GM12878 (cell line): ENCODE measurements around the gene FZR1. TPM values are rescaled to one million over a fixed set of nuclear protein-coding genes. Genes with fewer than 3 reads are reported as not detected.

Experiments
- ATAC-seq: fragments of 200-7000 bp; cut with Tn5 transposase; 3 replicates; pipeline ENCODE4 v1.9.1; 2020; ENCODE audit warnings: mild to moderate bottlenecking, moderate library complexity
- BruUV-seq: library from RNA; stranded (reverse); fragments of 400-500 nt; replicated peaks from 2 replicates; lab custom pipeline; 2021; lab: Mats Ljungman, UMichigan
- CTCF ChIA-PET: fragments of 300-600 bp; sonication (Branson Sonifier 250); formaldehyde crosslinking; extraction: SDS; loops from one replicate; lab custom pipeline; 2021; ENCODE audit warnings: inconsistent platforms; lab: Yijun Ruan, JAX
- POLR2A ChIA-PET: fragments of 350-600 bp; formaldehyde crosslinking; extraction: SDS; loops from one replicate; lab custom pipeline; 2021; ENCODE audit warnings: inconsistent platforms; lab: Charles Lee
- RAD21 ChIA-PET: fragments of 300-600 bp; sonication (Branson Sonifier 250); formaldehyde crosslinking; loops from one replicate; lab custom pipeline; 2023; ENCODE audit warnings: antibody characterized with exemption; ENCODE audit not compliant: unreplicated experiment; lab: Charles Lee
- SMC1A ChIA-PET: fragments of 300-600 bp; sonication (Branson Sonifier 250); formaldehyde crosslinking; loops from one replicate; lab custom pipeline; 2023; ENCODE audit not compliant: unreplicated experiment, uncharacterized antibody; lab: Charles Lee
- DNase-seq: peaks from one replicate; pipeline ENCODE4 v3.0.0-alpha.2; 2011; ENCODE audit warnings: low read depth, low spot score
- FAIRE-seq: peaks from 3 replicates; lab custom pipeline; 2011; peaks lifted over from hg19 to GRCh38; lab: Jason Lieb, UNC
- H2AFZ ChIP-seq: 2 replicates; pipeline ENCODE4 v1.6.0; 2011; ENCODE audit warnings: low read depth, low read length, control low read depth; ENCODE audit not compliant: control insufficient read depth
- H3K27ac ChIP-seq: 2 replicates; pipeline ENCODE4 v1.5.1; 2011; ENCODE audit warnings: control low read depth; ENCODE audit not compliant: control insufficient read depth, insufficient read depth
- H3K27me3 ChIP-seq, 2 experiments: replicated peaks in 1 of 2; 2 replicates each; pipeline versions ENCODE4 v1.6.0 to v1.6.1; 2011; ENCODE audit warnings: low read length in 1 of 2; ENCODE audit not compliant: control insufficient read depth in 2 of 2, insufficient read depth in 2 of 2
- H3K36me3 ChIP-seq, 2 experiments: 2 replicates each; pipeline ENCODE4 v1.5.1; 2011; ENCODE audit warnings: low read length in 1 of 2; ENCODE audit not compliant: control insufficient read depth in 2 of 2, insufficient read depth in 2 of 2
- H3K4me1 ChIP-seq: 2 replicates; pipeline ENCODE4 v1.6.1; 2011; ENCODE audit warnings: mild to moderate bottlenecking, low read length, moderate library complexity, mixed read lengths; ENCODE audit not compliant: control insufficient read depth, insufficient read depth
- H3K4me2 ChIP-seq: 2 replicates; pipeline ENCODE4 v1.6.0; 2011; ENCODE audit warnings: control low read depth; ENCODE audit not compliant: control insufficient read depth, insufficient read depth
- H3K4me3 ChIP-seq: fragments of 200-600 bp; sonication (generic); 2 replicates; pipeline ENCODE4 v1.5.1; 2016
- H3K79me2 ChIP-seq: 2 replicates; pipeline ENCODE4 v1.6.0; 2011; ENCODE audit warnings: low read length; ENCODE audit not compliant: control insufficient read depth, insufficient read depth
- H3K9ac ChIP-seq: 2 replicates; pipeline ENCODE4 v1.8.0; 2011; ENCODE audit warnings: low read length, control low read depth, mixed read lengths; ENCODE audit not compliant: control insufficient read depth, insufficient read depth
- H3K9me3 ChIP-seq: replicated peaks from 3 replicates; pipeline ENCODE4 v1.5.1; 2011; ENCODE audit warnings: mild to moderate bottlenecking, low read length; ENCODE audit not compliant: control insufficient read depth, insufficient read depth
- H4K20me1 ChIP-seq: 2 replicates; pipeline ENCODE4 v1.6.0; 2011; ENCODE audit not compliant: control insufficient read depth, insufficient read depth
- ATF7 ChIP-seq: fragments of 450-650 bp; IDR thresholded peaks from 2 replicates; pipeline ENCODE4 v1.6.1; 2016; ENCODE audit warnings: low read depth, mild to moderate bottlenecking
- BACH1 ChIP-seq: fragments of 450-650 bp; IDR thresholded peaks from 2 replicates; pipeline ENCODE4 v1.6.1; 2017; ENCODE audit warnings: mild to moderate bottlenecking, borderline replicate concordance
- CBFB ChIP-seq: IDR thresholded peaks from 2 replicates; pipeline ENCODE4 v1.6.1; 2016; ENCODE audit warnings: antibody characterized with exemption, low read depth
- CBX3 ChIP-seq: fragments of 200-600 bp; sonication (generic); IDR thresholded peaks from 2 replicates; pipeline ENCODE4 v1.6.1; 2016; ENCODE audit warnings: low read depth, borderline replicate concordance
- ETV6 ChIP-seq, 2 experiments: fragments of 450-650 bp in 1 of 2; IDR thresholded peaks in 1 of 2; conservative IDR thresholded peaks in 1 of 2; 2 replicates each; pipeline ENCODE4 v1.6.1; 2014; ENCODE audit warnings: antibody characterized with exemption in 1 of 2, borderline replicate concordance in 1 of 2, low read depth in 1 of 2, mild to moderate bottlenecking in 1 of 2, moderate library complexity in 1 of 2
- GABPA ChIP-seq: IDR thresholded peaks from 2 replicates; pipeline ENCODE4 v1.6.1; 2014; ENCODE audit warnings: antibody characterized with exemption, low read depth, mild to moderate bottlenecking, inconsistent platforms
- GATAD2B ChIP-seq: fragments of 450-650 bp; conservative IDR thresholded peaks from 2 replicates; pipeline ENCODE4 v1.6.1; 2017; ENCODE audit warnings: low read depth, mild to moderate bottlenecking, moderate library complexity
- MTA3 ChIP-seq: IDR thresholded peaks from 2 replicates; pipeline ENCODE4 v1.6.1; 2012; ENCODE audit warnings: low read length, inconsistent platforms, borderline replicate concordance
- NR2F1 ChIP-seq: fragments of 450-650 bp; conservative IDR thresholded peaks from 2 replicates; pipeline ENCODE4 v1.6.1; 2017; ENCODE audit warnings: mild to moderate bottlenecking
- REST ChIP-seq: IDR thresholded peaks from 2 replicates; pipeline ENCODE4 v1.6.1; 2012; ENCODE audit warnings: mild to moderate bottlenecking, low read depth, low read length
- TAF1 ChIP-seq: IDR thresholded peaks from 2 replicates; pipeline ENCODE4 v1.6.1; 2011; ENCODE audit warnings: mild to moderate bottlenecking, low read depth, low read length, borderline replicate concordance
- WGBS: methylation state at CpG from one replicate; pipeline ENCODE4 v1.1.6; 2016; ENCODE audit warnings: low lambda C conversion rate; ENCODE audit not compliant: insufficient replicate concordance, insufficient coverage; ENCODE audit errors: missing lambda C conversion rate; 5-methylcytosine and 5-hydroxymethylcytosine counted together
- in situ Hi-C: fragments of 300-500 bp; cut with MboI; formaldehyde crosslinking; loops from 9 replicates; pipeline ENCODE4 v1.14.3; 2018; ENCODE audit warnings: mixed read lengths
- intact Hi-C: fragments of 100-400 bp; cut with micrococcal nuclease; formaldehyde crosslinking; loops from one replicate; pipeline ENCODE4 v1.14.2; 2022; ENCODE audit not compliant: unreplicated experiment
- polyA plus RNA-seq, 11 experiments: library from polyadenylated mRNA; depleted of rRNA in 4 of 11; unstranded in 6 of 11; stranded (reverse) in 5 of 11; fragments of >200 nt; fragmentation: Nextera tagmentation in 4 of 11; fragmentation: Illumina TruSeq in 1 of 11; extraction: Ambion mirVana in 4 of 11; extraction: Trizol in 1 of 11; gene quantifications; 1 replicate in 1 of 11; 2 replicates in 10 of 11; pipeline versions ENCODE4 v1.2.1 to v1.2.3, GENCODE V29; 2011 to 2016; ENCODE audit warnings: inconsistent platforms in 2 of 11, missing spikeins in 2 of 11, low read depth in 1 of 11
- total RNA-seq, 4 experiments: library from RNA; depleted of rRNA in 3 of 4; stranded (reverse); fragments of >200 nt in 3 of 4; fragmentation: Illumina TruSeq in 1 of 4; extraction: Trizol in 1 of 4; gene quantifications; 2 replicates each; pipeline versions ENCODE4 v1.2.1 to v1.2.3, GENCODE V29; 2013 to 2021
- TF ChIP-seq, protein P1 (sequence below): fragments of 450-650 bp; IDR thresholded peaks from 2 replicates; pipeline ENCODE4 v1.6.1; 2017; ENCODE audit warnings: antibody characterized with exemption, mild to moderate bottlenecking, moderate library complexity

The FZR1 gene
- total and polyA plus RNA-seq, 10 of the 15 experiments (the other 5 are each of a cell fraction or from before 2014, with no cell fraction given): 0.11 to 44.2 (median 29.3) TPM

GRCh38 chr19:3477951-3478350 lies 28.2 kb upstream of the FZR1 start (continued):
- TF ChIP-seq REST (no peak), BACH1 (no peak), NR2F1 (no peak), ETV6 (conservative IDR thresholded peaks at IDR 0.05 in 1 of 2, IDR thresholded peaks at IDR 0.05 in 1 of 2; ENCODE audit: borderline replicate concordance in 1 of 2, low read depth in 1 of 2) (no peak), CBFB (no peak), MTA3 (no peak)

DNA sequence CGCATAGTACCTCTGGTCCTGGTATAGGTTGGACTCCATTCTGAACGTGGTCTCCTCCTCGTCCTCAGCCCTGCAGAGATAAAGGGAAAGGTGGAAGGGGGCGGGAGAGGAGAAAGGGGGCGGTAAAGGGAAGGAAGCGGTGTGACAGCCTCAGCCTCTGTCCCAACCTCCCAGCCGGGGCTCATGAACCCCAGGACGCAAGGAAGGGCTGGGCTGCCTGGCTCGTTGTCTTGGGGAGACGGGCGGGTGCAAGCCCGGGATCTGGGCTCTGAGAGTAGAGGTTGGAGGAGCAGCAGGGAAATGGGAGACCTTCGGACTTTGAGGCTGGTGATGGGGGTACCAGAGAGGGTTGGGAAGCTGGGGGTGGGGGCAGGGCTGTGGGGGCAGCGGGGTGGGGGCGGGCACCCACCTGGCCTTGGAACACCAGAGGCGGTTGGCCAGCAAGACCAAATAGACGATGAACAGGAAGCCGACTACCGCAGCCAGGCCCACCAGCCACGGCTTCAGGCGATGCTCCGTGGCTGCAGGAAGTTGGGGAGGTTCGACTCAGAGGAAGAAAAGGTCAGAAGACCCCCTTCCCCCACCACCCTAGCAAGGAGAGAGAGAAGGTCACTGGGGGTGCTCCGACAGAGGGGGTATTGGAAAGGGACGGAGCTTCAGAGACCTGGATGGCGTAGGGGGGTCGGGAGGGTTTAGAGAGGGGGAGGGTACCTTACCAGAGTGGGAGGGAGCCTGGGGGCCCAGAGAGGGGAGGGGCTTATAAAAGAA lies 27.5 kb upstream of the FZR1 start:
- Histone ChIP-seq H3K4me1 (no peaks in the 10 kb centered on the region), H3K9ac (no peak overlapping the region), H3K9me3 (no peaks in the 10 kb centered on the region; the same call in 2 of the 3 replicates), H3K27me3 (peaks cover 0 to 2% of the 10 kb centered on the region in 2 experiments; a peak in 3 of 4 replicates), H3K4me2 (no peak overlapping the region), H3K79me2 (no peaks in the 10 kb centered on the region), H3K4me3 (no peak overlapping the region), H3K27ac (no peak overlapping the region), H4K20me1 (no peaks in the 10 kb centered on the region), H2AFZ (no peak overlapping the region), H3K36me3 (no peaks in the 10 kb centered on the region)
- no TSS peak for BruUV-seq
- ChIA-PET SMC1A (no interaction called here), POLR2A (interaction anchor here (0.6 kb wide), 1 partner anchor 170 kb away, joined by 3 read pairs; no protein-coding TSS in a partner anchor), CTCF (interaction anchor here (0.6 to 2.1 kb wide), 3 partner anchors 9 to 174 kb away, joined by 3 to 9 read pairs (median 6); no protein-coding TSS in a partner anchor), RAD21 (interaction anchor here (1.0 kb wide), 1 partner anchor 202 kb away, joined by 4 read pairs; no protein-coding TSS in a partner anchor)
- DNase-seq (no peak), ATAC-seq (no peak), FAIRE-seq (no peak)
- 15% methylated on average over 17 of the region's 27 CpGs for WGBS
- in situ Hi-C loops: no loop called here
- intact Hi-C loops: no loop called here
- TF ChIP-seq TAF1 (no peak), ATF7 (no peak), GABPA (no peak), CBX3 (no peak), GATAD2B (no peak)
- TF ChIP-seq, protein P1, sequence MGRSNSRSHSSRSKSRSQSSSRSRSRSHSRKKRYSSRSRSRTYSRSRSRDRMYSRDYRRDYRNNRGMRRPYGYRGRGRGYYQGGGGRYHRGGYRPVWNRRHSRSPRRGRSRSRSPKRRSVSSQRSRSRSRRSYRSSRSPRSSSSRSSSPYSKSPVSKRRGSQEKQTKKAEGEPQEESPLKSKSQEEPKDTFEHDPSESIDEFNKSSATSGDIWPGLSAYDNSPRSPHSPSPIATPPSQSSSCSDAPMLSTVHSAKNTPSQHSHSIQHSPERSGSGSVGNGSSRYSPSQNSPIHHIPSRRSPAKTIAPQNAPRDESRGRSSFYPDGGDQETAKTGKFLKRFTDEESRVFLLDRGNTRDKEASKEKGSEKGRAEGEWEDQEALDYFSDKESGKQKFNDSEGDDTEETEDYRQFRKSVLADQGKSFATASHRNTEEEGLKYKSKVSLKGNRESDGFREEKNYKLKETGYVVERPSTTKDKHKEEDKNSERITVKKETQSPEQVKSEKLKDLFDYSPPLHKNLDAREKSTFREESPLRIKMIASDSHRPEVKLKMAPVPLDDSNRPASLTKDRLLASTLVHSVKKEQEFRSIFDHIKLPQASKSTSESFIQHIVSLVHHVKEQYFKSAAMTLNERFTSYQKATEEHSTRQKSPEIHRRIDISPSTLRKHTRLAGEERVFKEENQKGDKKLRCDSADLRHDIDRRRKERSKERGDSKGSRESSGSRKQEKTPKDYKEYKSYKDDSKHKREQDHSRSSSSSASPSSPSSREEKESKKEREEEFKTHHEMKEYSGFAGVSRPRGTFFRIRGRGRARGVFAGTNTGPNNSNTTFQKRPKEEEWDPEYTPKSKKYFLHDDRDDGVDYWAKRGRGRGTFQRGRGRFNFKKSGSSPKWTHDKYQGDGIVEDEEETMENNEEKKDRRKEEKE: no peak
